GM12891 (cell line): ENCODE results near the gene HMHB1.

Experiments
- POLR2A ChIP-seq: IDR thresholded peaks from 2 replicates; pipeline ENCODE4 v1.6.1; 2011; ENCODE audit warnings: low read depth, low read length, control low read depth
- POLR2AphosphoS5 ChIP-seq: IDR thresholded peaks from 2 replicates; pipeline ENCODE4 v1.6.1; 2011; ENCODE audit warnings: low read depth, low read length, control low read depth

DNA sequence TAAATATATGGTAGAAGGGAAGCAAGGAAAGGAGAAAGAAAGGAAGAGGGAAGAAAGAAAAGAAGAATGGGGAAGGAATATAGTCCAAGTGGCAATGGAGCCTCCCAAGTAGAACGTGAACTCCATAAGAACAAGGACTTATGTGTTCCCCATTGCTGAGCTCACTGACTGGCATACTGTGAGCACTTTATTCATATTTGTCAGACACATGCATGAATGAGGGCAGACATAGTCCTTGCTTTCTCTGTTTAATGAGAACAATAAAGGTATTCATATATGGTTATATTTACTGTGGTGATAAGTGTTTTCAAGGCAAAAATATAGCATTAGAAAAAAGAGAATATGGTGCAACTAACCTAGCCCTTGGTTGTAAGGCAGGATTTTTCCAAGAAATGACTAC is 23.6 kb upstream of the HMHB1 start:
- TF ChIP-seq POLR2AphosphoS5 (no peak), POLR2A (no peak)
